Measurements from ENCODE around the gene GUCY1A1. TPM values are rescaled to one million over a fixed set of nuclear protein-coding genes. Genes with fewer than 3 reads are reported as not detected.

GUCY1A1 gene
- total RNA-seq, 4 donors from 2014 or later = 29.4 to 45.6 (median 32.7) TPM

DNA sequence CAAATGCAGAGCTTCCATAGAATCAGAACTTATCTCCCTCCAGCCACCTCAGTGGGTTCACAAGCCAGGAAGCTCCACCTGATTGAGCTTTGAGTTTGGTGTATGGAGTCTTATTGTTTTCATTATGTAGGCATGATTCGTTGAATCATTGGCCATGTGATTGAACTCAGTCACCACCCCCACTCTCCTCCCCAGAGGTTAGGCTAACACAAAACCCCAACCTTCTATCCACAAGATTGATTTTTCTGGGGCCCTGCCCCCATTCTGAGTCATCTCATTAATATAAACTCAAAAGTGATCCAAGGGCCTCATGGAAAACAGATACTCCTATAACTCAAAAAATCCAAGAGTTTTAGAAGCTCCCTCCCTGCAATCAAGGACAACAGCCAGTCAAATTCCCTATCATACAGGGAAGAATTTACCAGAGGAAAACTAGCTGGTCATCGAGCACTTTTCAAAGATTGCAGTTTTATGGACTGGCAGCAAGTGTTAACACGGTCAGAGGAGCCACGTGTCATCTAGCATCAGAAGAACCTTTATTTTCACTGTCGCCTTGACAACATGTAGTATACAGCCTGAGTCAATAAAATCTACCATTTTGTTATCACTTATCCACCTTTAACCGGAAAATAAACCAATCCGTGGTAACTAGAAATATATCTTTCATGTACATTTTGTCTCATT is 56.3 kb downstream of the GUCY1A1 start:
- TF ChIP-seq POLR2A (IDR thresholded peaks at IDR 0.05) (no peak), EP300 (IDR thresholded peaks at IDR 0.05; ENCODE audit: low read depth) (no peak), POLR2AphosphoS5 (IDR thresholded peaks at IDR 0.05) (no peak)
- TF ChIP-seq, protein P1, sequence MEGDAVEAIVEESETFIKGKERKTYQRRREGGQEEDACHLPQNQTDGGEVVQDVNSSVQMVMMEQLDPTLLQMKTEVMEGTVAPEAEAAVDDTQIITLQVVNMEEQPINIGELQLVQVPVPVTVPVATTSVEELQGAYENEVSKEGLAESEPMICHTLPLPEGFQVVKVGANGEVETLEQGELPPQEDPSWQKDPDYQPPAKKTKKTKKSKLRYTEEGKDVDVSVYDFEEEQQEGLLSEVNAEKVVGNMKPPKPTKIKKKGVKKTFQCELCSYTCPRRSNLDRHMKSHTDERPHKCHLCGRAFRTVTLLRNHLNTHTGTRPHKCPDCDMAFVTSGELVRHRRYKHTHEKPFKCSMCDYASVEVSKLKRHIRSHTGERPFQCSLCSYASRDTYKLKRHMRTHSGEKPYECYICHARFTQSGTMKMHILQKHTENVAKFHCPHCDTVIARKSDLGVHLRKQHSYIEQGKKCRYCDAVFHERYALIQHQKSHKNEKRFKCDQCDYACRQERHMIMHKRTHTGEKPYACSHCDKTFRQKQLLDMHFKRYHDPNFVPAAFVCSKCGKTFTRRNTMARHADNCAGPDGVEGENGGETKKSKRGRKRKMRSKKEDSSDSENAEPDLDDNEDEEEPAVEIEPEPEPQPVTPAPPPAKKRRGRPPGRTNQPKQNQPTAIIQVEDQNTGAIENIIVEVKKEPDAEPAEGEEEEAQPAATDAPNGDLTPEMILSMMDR (IDR thresholded peaks at IDR 0.05) = no peak
- Histone ChIP-seq H3K9me3 (no peaks in the 10 kb centered on the region), H3K36me3 (no peaks in the 10 kb centered on the region), H3K27me3 (no peaks in the 10 kb centered on the region), H3K4me1 (no peaks in the 10 kb centered on the region), H3K27ac (no peak overlapping the region), H3K4me3 (no peak overlapping the region)
- in situ Hi-C loops (cut with MboI; ENCODE audit: low pct_ligation_motif_present in 1 of 4, low pct_unique_long_range_greater_than_20kb in 1 of 4, low sequenced_read_pairs in 3 of 4) (no loop called here), intact Hi-C loops (cut with DNase I; ENCODE audit: low total_unique reads) (no loop called here)
- 64 to 73% methylated on average over 7 of the region's 7 CpGs for WGBS, 2 donors (ENCODE audit: low coverage in 1 of 2)
- no peak for DNase-seq

DNA sequence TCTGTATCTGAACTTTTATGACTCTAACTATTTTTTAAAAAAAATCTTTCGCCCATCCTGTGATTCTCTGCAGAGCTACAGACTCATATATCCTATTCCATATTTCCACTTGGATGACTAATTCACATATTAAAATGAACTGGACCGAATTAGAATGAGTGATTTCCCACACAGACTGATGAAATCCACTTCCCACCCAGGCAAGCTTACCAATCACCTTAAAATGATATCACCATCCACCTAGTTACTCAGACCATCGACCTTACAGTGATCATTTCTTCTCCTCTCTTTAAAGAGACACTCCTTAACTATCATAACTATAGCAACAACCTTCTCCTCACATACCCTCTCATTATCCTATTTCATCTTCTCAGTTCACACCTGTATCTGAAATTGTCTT is 58.1 kb downstream of the GUCY1A1 start:
- 42 to 64% methylated on average over 3 of the region's 3 CpGs for WGBS, 2 donors (ENCODE audit: low coverage in 1 of 2)
- in situ Hi-C loops (cut with MboI; ENCODE audit: low pct_ligation_motif_present in 1 of 4, low pct_unique_long_range_greater_than_20kb in 1 of 4, low sequenced_read_pairs in 3 of 4) = no loop called here
- no peaks in the 10 kb centered on the region for H3K36me3 ChIP-seq
- no peaks in the 10 kb centered on the region for H3K27me3 ChIP-seq
- intact Hi-C loops (cut with DNase I; ENCODE audit: low total_unique reads) = no loop called here
- no peak for DNase-seq
- TF ChIP-seq POLR2AphosphoS5 (IDR thresholded peaks at IDR 0.05) (no peak), POLR2A (IDR thresholded peaks at IDR 0.05) (no peak), EP300 (IDR thresholded peaks at IDR 0.05; ENCODE audit: low read depth) (no peak)
- TF ChIP-seq, protein P1 (IDR thresholded peaks at IDR 0.05) = no peak
- H3K27ac ChIP-seq = no peak overlapping the region
- no peaks in the 10 kb centered on the region for H3K9me3 ChIP-seq
- H3K4me3 ChIP-seq = no peak overlapping the region
- no peaks in the 10 kb centered on the region for H3K4me1 ChIP-seq

DNA sequence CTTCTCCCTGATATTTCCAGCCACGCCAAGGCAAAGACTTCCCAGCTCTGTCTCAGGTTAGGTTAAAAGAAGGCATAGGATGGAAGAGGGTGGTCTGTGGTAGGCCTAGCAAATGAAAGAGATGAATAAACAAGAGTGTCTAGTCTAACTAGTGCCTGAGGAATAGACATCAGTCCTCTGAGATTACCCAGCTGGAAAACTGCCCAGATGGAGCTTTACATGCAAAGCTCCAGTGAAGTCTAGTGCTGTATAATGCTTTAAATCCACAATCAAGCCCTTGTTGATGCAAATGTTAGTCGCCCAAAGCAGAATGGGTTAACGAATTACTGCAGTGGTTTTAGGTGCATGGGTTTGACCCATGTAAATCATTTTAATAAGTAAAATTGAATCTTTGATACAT is 67.4 kb downstream of the GUCY1A1 start:
- in situ Hi-C loops (cut with MboI; ENCODE audit: low pct_ligation_motif_present in 1 of 4, low pct_unique_long_range_greater_than_20kb in 1 of 4, low sequenced_read_pairs in 3 of 4) (no loop called here), intact Hi-C loops (cut with DNase I; ENCODE audit: low total_unique reads) (no loop called here)
- TF ChIP-seq, protein P1 (IDR thresholded peaks at IDR 0.05) = no peak
- TF ChIP-seq POLR2AphosphoS5 (IDR thresholded peaks at IDR 0.05) = no peak
- no peak for TF ChIP-seq EP300 (IDR thresholded peaks at IDR 0.05; ENCODE audit: low read depth)
- TF ChIP-seq POLR2A (IDR thresholded peaks at IDR 0.05) = no peak
- H3K4me1 ChIP-seq = no peaks in the 10 kb centered on the region
- no peaks in the 10 kb centered on the region for H3K36me3 ChIP-seq
- H3K9me3 ChIP-seq = no peaks in the 10 kb centered on the region
- no peak overlapping the region for H3K27ac ChIP-seq
- no peaks in the 10 kb centered on the region for H3K27me3 ChIP-seq
- no peak overlapping the region for H3K4me3 ChIP-seq
- 50 to 71% methylated on average over 1 to 3 of the region's 3 CpGs for WGBS, 2 donors (ENCODE audit: low coverage in 1 of 2)
- no peak for DNase-seq

DNA sequence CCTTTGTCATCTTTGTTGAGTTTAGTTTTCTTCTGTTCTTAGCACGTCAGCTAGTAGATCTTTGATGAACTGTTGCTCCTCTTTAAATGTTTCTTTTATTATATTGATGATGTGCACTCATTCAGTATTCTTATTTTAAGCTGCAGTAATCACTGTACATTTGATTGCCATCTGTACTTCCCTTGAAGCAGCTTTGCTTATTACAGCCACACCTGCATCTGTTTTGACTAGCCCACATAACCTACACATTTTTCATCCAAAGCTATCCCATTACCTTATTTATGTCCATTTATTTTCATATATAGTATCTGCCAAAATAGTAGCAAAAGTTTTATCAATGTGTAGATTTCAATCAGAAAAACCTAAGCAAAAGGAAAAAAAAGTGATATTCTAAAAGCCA is 68.3 kb downstream of the GUCY1A1 start:
- 50 to 70% methylated on average over 1 of the region's 1 CpG for WGBS, 2 donors (ENCODE audit: low coverage in 1 of 2)
- Histone ChIP-seq H3K4me1 (no peaks in the 10 kb centered on the region), H3K36me3 (no peaks in the 10 kb centered on the region), H3K4me3 (no peak overlapping the region), H3K27ac (no peak overlapping the region), H3K27me3 (no peaks in the 10 kb centered on the region), H3K9me3 (no peaks in the 10 kb centered on the region)
- no peak for DNase-seq
- in situ Hi-C loops (cut with MboI; ENCODE audit: low pct_ligation_motif_present in 1 of 4, low pct_unique_long_range_greater_than_20kb in 1 of 4, low sequenced_read_pairs in 3 of 4) (no loop called here), intact Hi-C loops (cut with DNase I; ENCODE audit: low total_unique reads) (no loop called here)
- TF ChIP-seq EP300 (IDR thresholded peaks at IDR 0.05; ENCODE audit: low read depth) = no peak
- TF ChIP-seq, protein P1 (IDR thresholded peaks at IDR 0.05) = no peak
- TF ChIP-seq POLR2AphosphoS5 (IDR thresholded peaks at IDR 0.05) = no peak
- TF ChIP-seq POLR2A (IDR thresholded peaks at IDR 0.05) = no peak
